GM12873 (cell line): ENCODE measurements around the gene LRRC45.

Source experiments
- CTCF ChIP-seq: IDR thresholded peaks from 2 replicates; pipeline ENCODE4 v1.5.1; 2012; ENCODE audit warnings: low read depth, mild to moderate bottlenecking, moderate library complexity, low read length, control low read depth; ENCODE audit not compliant: insufficient read depth; ENCODE audit errors: missing control alignments

Gene LRRC45

GRCh38 chr17:81980707-81981343 is 42.3 kb upstream of the LRRC45 start:
- no peak for TF ChIP-seq CTCF

GRCh38 chr17:81983011-81983638 is 40.0 kb upstream of the LRRC45 start:
- no peak for TF ChIP-seq CTCF

GRCh38 chr17:81983639-81984373 is 39.3 kb upstream of the LRRC45 start:
- no peak for TF ChIP-seq CTCF

- no peak for TF ChIP-seq CTCF
These were observed 38.2 kb upstream of the LRRC45 start for GRCh38 chr17:81984773-81985410.

- TF ChIP-seq CTCF: no peak
These were observed 36.5 kb upstream of the LRRC45 start for GRCh38 chr17:81986606-81987005.

- no peak for TF ChIP-seq CTCF
These were observed 35.8 kb upstream of the LRRC45 start for GRCh38 chr17:81987161-81987770.
